Upper lobe of right lung (tissue), 1 donor: ENCODE data around the gene NKX2-1. TPM values are rescaled to one million over a fixed set of nuclear protein-coding genes. Genes with fewer than 3 reads are reported as not detected.

Experiments used
- ATAC-seq: fragments of 200-7000 bp; cut with Tn5 transposase; one replicate; pipeline ENCODE4 v1.9.1; 2020; ENCODE audit warnings: mild to moderate bottlenecking, moderate library complexity
- DNase-seq: peaks from one replicate; pipeline ENCODE4 v3.0.0-alpha.2; 2020
- H3K27ac ChIP-seq: fragments of 200-600 bp; one replicate; pipeline ENCODE4 v1.8.0; 2022
- H3K27me3 ChIP-seq: fragments of 200-600 bp; one replicate; pipeline ENCODE4 v1.8.0; 2022; ENCODE audit warnings: mild to moderate bottlenecking
- H3K36me3 ChIP-seq: fragments of 200-600 bp; one replicate; pipeline ENCODE4 v1.8.0; 2022
- H3K4me1 ChIP-seq: fragments of 200-600 bp; one replicate; pipeline ENCODE4 v1.8.0; 2022
- H3K4me3 ChIP-seq: fragments of 200-600 bp; one replicate; pipeline ENCODE4 v1.8.0; 2022; ENCODE audit warnings: mild to moderate bottlenecking
- H3K9me3 ChIP-seq: fragments of 200-600 bp; one replicate; pipeline ENCODE4 v1.8.0; 2022
- CTCF ChIP-seq: fragments of 200-600 bp; IDR thresholded peaks from one replicate; pipeline ENCODE4 v1.8.0; 2022; ENCODE audit warnings: antibody characterized with exemption
- intact Hi-C: fragments of 100-400 bp; cut with DNase I; formaldehyde crosslinking; loops from one replicate; pipeline ENCODE4 v1.11.0; 2022
- total RNA-seq: library from RNA; stranded (reverse); fragmentation: NEBNext Ultra II Directional; extraction: Animal tissue kit (Norgen Biotek cat#: 25700); gene quantifications from one replicate; pipeline ENCODE4 v1.2.1, GENCODE V29; 2021
- donor health status: DM: no; HTN: yes; CAD: no; lungs with severe emphysema.

Gene NKX2-1
- total RNA-seq, 1 donor from 2014 or later, result 177 TPM

DNA sequence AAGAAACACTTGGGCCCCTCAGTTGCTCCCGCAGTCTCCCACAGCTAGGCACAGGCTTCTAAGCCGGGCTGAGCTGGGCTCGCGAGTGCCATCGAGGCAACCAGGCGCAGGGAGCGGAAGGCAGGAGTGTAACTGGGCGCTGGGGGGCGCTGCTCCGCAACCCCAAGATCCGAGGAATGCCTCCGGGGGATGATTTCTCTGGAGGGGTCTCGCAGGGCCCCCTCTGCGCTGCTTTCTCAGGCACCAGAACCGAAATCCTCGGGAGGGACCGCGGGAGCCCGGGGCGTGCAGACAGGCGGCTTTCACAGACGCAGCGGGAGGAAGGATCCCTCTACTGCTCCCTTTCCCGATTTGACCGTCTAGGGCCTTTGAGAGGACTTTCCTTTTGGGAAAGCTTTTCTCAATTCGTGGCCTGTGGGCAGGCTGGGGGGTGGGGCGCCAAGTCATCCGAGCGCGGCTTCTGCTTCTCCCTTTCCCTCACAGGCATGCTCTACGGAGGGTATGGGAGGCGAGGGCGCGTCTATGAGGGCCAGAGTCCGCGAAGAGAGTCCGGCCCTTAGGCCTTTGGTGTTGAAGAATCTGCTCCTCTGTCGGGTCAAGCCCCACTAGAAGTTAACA, 4.3 kb upstream of the NKX2-1 start:
- Histone ChIP-seq H3K4me1 (peaks cover 16% of the 10 kb centered on the region), H3K4me3 (peak overlapping the region; percentile 37), H3K27ac (peak overlapping the region; percentile 91), H3K27me3 (peaks cover 75% of the 10 kb centered on the region), H3K36me3 (no peaks in the 10 kb centered on the region), H3K9me3 (no peaks in the 10 kb centered on the region)
- intact Hi-C loops, result no loop called here
- ATAC-seq (no peak), DNase-seq (peak; percentile 70)
- peak; percentile 20 for TF ChIP-seq CTCF

DNA sequence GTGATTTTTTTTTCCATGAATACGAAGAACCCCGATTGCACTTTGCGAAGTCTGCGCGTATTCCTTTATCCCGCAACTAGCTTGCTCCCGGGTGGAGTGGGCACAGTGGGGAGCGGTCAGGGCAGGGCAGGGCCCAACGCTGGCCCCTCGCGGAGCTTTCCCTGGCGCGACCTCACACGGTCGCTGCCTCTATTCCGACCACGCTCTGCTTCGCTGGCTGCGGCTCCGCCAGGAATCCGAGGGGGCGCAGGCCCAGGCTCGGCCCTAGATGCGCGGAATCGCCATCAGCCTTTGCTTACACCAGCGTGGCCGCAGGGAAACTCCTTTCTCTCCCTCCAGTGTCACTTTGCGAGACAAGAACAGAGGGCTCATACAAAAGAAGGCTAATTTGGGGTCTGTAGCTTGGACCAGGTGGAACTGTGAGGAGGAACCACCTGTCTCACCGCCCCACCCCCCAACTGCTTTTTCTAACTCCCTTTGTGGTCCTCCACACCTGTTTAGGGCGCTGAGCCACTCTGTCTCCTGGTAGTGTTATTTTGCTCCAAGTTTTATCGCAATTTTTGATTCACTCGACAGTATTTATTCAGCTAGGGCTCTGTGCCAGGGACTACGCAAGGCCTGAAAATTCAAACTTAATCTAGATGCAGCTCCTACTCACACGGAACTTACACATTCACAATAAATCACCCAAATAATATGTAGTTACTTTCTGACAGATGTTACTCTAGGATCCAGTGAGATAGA, 3.1 kb upstream of the NKX2-1 start:
- intact Hi-C loops, result no loop called here
- Histone ChIP-seq H3K9me3 (no peaks in the 10 kb centered on the region), H3K4me1 (peaks cover 16% of the 10 kb centered on the region), H3K4me3 (peak overlapping the region; percentile 52), H3K36me3 (no peaks in the 10 kb centered on the region), H3K27ac (peak overlapping the region; percentile 91), H3K27me3 (peaks cover 87% of the 10 kb centered on the region)
- ATAC-seq, result no peak
- DNase-seq, result no peak
- no peak for TF ChIP-seq CTCF

DNA sequence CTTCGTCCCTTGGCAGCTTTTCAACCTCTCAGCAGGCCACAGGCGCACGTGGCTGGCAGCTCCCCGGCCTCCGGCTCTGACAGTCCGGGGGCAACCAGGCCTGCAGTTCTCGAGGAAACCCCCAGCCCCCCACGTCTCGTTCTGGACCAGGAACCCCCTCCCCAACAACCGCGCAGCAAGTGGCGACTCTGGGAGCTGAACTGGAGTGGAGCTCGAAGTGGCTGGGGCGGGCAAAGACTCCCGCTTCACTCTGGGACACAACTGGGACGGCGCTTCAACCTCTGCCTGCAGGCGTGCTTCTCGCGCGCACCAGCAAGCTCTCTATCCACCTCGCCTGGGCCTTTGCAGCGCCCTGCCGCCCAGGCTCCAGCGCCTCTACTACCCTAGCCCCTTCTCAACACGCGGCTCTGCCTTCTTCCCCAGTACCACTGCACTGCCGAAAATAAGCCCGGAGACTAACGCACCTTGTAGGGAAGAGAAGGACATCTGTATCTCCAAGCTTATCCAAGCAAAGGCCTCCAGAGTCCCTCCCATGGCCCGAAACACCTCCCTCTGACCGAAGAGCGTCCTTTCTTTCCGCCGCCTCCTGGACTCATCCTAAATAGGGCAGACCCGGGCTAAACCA, 2.4 kb upstream of the NKX2-1 start:
- Histone ChIP-seq H3K27ac (peak overlapping the region; percentile 91), H3K9me3 (no peaks in the 10 kb centered on the region), H3K36me3 (no peaks in the 10 kb centered on the region), H3K4me3 (peak overlapping the region; percentile 52), H3K27me3 (peaks cover 94% of the 10 kb centered on the region), H3K4me1 (peaks cover 16% of the 10 kb centered on the region)
- no peak for TF ChIP-seq CTCF
- DNase-seq (peak; percentile 69), ATAC-seq (no peak)
- intact Hi-C loops, result no loop called here

GRCh38 chr14:36521598-36522345, 1.7 kb upstream of the NKX2-1 start:
- peaks cover 95% of the 10 kb centered on the region for H3K27me3 ChIP-seq
- ATAC-seq (no peak), DNase-seq (peak; percentile 84)
- H3K4me1 ChIP-seq, result peaks cover 16% of the 10 kb centered on the region
- H3K9me3 ChIP-seq, result no peaks in the 10 kb centered on the region
- H3K27ac ChIP-seq, result peak overlapping the region; percentile 91
- intact Hi-C loops, result no loop called here
- TF ChIP-seq CTCF, result no peak
- H3K36me3 ChIP-seq, result no peaks in the 10 kb centered on the region
- H3K4me3 ChIP-seq, result peak overlapping the region; percentile 52

GRCh38 chr14:36520601-36521525, 831 bp upstream of the NKX2-1 start:
- peak overlapping the region; percentile 52 for H3K4me3 ChIP-seq
- intact Hi-C loops, result no loop called here
- peak; percentile 25 for TF ChIP-seq CTCF
- DNase-seq (peak; percentile 84), ATAC-seq (peak; percentile 27)
- no peaks in the 10 kb centered on the region for H3K36me3 ChIP-seq
- peaks cover 95% of the 10 kb centered on the region for H3K27me3 ChIP-seq
- H3K9me3 ChIP-seq, result no peaks in the 10 kb centered on the region
- H3K27ac ChIP-seq, result peak overlapping the region; percentile 91
- peaks cover 16% of the 10 kb centered on the region for H3K4me1 ChIP-seq
